Posterior vena cava (tissue), 2 donors: ENCODE measurements around the gene KSR1. TPM values are rescaled to one million over a fixed set of nuclear protein-coding genes. Genes with fewer than 3 reads are reported as not detected.

Source experiments
- DNase-seq: peaks from one replicate; pipeline ENCODE4 v3.0.0-alpha.2; 2020; ENCODE audit warnings: low spot score
- intact Hi-C, 2 donors: fragments of 100-400 bp; cut with DNase I; formaldehyde crosslinking; loops; one replicate each; pipeline versions ENCODE4 v1.14.1 to v1.14.2; 2022 to 2023
- total RNA-seq, 2 donors: library from RNA; stranded (reverse); fragmentation: NEBNext Ultra II Directional; extraction: Animal tissue kit (Norgen Biotek cat#: 25700); gene quantifications; one replicate each; pipeline ENCODE4 v1.2.1, GENCODE V29; 2021
- donor health status: DM: yes; HTN: yes; CAD: no.
- donor health status: DM: yes; HTN: yes; CAD: no.

Gene KSR1
- total RNA-seq, 2 donors from 2014 or later, result 30.3 to 35.5 TPM

DNA sequence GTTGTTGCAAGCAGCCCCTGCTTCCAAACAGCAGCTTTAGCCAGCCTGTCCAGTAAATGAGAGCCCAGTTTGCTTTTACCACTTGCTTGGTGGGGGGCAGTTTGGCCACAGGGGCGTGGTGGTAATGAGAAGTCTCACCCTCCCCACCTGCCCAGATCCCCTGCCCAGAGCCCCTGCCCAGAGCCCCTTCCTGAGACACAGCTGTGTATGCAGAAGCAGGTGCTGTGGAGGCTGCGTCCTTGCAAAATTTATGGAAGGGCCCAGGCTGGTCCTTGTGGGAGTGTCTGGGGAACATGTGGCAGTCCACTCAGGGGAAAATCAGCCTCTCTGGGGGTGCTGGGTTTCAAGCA, 147.1 kb downstream of the KSR1 start:
- no peak for DNase-seq
- intact Hi-C loops, result loop anchor here (1.0 to 5.0 kb wide), 5 partner anchors 44 to 366 kb away; no protein-coding TSS in a partner anchor

DNA sequence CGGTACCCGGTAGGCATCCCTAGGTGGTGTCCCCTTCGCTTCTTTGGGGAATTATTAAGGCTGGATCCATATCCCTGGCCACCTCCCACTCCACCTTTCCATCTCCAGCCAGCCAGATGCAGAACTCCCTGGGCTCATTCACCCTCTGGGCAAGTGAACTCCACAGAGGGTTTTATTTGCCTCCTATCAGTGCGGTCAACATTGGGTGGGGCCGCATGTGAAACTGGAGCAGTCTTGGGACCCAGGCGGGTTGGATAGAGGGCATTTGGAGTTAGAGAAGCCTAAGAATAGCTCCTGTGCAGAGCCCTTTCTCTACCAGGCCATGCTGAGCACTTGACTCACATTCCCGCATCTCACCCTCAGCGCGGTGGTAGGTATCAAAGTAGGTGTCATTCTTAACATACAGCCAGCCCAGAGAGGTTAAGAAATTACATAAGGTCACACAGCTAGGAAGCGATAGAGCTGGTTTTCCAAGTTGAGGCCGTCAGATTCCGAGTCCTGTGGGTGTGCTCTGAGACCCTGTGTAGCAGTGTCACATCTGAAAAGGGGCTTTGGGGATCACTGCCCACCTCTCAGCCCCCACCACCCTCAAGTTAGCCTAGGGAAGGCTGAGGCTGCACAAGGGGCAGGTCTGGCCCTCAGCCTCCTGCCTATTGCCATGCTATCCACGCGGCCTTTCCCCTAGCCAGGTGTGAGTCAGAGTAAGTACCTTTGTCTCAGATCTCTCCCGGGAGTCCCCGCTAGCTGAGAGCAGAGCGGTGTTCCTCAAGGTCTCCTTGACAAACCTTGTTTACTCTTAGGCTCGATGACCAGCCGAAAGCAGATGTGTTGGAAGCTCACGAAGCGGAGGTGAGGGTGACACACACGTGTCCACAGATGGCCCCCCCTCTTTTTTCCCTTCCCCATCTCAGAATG, 147.9 kb downstream of the KSR1 start:
- intact Hi-C loops, result loop anchor here (1.0 to 5.0 kb wide), 5 partner anchors 43 to 367 kb away; no protein-coding TSS in a partner anchor
- DNase-seq, result no peak

DNA sequence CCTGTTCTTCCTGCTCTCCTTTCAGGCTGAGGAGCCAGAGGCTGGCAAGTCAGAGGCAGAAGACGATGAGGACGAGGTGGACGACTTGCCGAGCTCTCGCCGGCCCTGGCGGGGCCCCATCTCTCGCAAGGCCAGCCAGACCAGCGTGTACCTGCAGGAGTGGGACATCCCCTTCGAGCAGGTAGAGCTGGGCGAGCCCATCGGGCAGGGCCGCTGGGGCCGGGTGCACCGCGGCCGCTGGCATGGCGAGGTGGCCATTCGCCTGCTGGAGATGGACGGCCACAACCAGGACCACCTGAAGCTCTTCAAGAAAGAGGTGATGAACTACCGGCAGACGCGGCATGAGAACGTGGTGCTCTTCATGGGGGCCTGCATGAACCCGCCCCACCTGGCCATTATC, 149.2 kb downstream of the KSR1 start:
- intact Hi-C loops, result no loop called here
- DNase-seq, result no peak

DNA sequence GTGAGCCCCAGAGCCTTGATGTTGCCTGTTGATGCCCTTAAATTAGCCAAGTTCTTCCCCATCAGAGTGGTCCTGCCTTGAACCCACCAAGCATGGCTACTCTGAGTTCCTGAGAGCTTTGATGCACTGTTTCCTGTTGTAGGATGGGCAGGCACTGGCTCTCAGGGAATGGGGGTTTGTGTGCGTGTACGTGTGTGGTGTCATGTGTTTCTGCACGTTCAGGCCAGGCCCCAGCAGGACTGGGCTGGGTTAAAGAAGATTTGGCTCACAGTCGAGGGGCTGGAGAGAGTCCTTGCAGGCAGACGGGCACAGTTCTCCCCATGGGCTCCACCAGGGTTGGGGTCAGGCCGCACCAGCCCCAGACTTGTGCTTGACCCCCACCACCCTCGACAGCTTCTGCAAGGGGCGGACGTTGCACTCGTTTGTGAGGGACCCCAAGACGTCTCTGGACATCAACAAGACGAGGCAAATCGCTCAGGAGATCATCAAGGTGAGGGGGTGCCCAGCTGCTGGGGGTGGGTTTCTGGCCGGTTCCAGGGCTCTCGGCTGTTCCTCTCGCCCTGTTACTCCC, 151.4 kb downstream of the KSR1 start:
- intact Hi-C loops, result no loop called here

DNA sequence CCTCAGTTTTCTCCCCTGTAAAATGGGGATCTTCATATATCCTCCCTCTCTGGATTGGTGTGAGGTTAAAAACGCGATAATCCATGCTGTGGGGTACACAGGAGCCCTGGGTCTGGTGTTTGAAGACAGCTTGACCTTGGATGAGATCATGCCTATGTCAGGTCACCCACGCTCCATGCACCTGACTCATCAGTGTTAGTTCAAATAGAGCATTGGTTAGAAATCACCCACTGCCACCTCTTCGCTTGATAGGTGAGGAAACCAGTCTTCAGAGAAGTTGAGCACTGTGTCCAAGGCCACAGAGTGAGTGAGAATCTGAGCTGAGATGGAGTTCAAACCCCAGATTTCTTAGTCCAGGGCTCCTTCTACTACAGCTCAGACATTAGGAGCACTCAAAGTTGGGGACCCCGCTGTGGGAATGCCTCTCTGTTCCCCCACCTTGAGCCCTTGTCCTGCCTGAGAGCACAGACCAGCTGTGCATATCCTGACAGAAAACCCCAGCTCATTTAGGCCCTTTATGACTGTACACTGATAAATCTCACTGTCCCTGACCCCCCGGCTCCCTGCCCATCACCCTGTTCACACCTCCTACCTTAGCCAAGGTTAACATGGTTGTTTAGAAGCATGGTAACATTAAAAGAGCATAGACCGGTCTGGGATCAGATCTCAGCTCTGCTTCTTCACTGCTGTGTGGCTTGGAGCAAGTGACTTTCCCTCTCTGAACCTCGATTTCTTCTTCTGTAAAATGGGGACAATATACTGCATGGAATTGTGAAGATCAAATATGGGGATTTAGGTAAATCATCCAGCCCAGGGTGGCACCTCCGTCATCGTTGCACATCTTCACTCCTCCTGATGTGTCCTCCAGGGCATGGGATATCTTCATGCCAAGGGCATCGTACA, 152.3 kb downstream of the KSR1 start:
- intact Hi-C loops, result no loop called here
- DNase-seq, result no peak

More for the DNA sequence above, 151.4 kb downstream of the KSR1 start:
- no peak for DNase-seq

DNA sequence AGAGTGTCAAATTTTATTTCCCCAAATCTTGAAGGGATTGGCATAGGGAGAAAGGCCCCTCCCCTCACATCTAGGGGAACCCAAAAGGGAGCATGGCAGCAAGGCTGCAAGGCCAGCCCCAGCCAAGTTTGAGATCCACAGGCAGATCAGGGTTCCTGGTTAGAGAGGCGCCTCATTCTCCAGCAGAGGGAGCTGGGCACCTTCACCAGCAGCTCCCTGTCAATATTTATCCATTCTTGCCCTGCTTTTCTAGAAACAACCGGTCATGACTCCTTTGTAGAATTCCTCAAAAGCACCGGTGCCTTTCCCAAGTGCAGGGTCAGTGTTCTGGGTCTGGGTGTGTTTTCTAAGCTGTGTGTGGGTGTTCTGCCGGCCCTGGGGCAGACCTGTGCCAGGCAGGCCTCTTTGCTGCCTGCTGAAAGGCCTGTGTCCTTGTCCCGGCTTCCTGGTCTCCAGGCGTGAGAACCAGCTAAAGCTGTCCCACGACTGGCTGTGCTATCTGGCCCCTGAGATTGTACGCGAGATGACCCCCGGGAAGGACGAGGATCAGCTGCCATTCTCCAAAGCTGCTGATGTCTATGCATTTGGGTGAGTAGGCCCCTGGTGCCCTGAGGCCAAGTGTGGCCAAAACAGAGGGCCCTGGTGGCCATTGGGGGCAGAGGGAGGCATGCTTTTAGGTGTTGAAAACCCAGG, 153.5 kb downstream of the KSR1 start:
- DNase-seq, result no peak
- intact Hi-C loops, result no loop called here

DNA sequence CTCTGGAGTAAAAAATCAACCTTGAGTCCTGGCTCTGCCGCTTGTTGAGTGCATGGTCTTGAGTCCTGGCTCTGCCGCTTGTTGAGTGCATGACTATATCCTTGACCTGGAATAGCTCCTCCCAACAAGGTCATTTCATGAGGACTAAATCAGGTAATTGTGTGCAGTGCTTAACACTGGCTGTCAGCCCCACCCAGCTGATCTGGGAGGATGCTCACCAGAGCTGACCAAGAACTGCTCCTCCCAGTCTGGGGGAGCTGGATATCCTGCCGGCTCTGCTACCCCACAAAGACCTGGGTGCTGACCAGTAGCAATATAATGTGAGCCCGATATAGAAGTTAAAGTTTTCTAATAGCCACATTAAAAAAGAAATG, 154.0 kb downstream of the KSR1 start:
- intact Hi-C loops, result no loop called here
- DNase-seq, result no peak

DNA sequence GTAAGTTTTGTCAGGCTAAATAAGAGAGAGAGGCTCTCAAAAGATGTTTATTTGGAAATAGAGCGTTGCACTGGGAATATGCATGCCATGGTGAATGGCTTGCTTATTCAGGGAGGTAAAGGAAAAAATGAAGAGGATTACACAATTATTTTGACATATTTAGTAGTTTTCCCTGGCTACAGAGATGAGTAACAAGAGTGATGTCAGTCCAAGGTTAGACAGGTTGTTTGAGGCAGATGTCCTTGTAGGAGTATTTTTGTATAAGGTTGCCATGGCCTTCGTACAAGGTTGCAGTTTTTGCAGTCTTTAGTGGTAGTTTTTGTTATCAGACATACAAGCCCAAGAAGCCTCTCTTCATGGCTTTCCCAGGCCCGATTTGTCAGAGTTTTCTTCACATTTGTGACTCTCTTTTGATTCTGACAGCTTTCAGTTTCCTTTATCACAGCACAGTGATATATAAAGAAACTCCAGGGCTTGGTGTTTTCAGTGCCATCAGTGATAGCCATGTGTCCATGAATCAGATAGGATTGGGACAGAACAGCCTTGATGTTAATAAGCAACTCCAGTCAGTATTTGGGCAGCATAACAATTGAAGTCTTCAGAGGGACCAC, 156.0 kb downstream of the KSR1 start:
- intact Hi-C loops, result no loop called here
- no peak for DNase-seq

DNA sequence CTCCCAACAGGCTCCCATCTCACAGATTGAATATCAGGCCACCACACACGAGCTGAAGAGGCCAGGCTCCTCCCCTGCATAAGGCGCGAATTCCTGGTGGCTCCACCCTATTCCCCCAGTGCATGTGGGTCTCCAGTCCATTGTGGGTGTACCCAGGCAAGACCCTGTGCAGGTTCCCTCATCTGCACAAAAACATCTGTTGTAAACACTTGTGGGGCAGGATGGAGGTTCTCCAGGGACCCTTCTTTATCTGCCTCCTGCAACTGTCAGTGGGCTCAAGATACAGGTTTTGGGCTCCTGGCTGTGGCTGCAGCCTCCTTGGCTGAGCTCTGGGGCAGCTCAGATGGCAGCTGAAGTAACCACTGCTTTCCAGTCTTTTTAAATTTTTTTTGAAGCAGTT, 157.2 kb downstream of the KSR1 start:
- peak; percentile 19 for DNase-seq
- intact Hi-C loops, result no loop called here

DNA sequence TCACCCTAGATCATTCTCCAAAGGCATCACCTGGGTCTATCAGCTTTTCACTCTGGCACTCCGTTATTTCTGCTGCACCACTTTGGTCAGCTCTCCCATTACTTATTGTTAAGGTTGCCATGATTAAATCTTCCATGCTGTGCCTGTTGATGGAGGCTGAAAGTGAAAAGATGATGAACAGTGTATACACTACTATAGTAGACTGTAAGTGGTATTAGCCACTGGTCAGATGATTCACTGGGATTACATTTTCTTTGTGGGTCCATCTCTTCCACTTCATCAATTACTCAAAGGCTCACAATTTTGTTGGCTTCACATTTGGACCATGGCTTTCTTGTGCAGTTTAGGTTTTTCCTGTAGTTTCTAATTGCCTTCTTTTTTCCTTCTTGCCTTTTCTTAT, 158.9 kb downstream of the KSR1 start:
- DNase-seq, result no peak
- intact Hi-C loops, result no loop called here

DNA sequence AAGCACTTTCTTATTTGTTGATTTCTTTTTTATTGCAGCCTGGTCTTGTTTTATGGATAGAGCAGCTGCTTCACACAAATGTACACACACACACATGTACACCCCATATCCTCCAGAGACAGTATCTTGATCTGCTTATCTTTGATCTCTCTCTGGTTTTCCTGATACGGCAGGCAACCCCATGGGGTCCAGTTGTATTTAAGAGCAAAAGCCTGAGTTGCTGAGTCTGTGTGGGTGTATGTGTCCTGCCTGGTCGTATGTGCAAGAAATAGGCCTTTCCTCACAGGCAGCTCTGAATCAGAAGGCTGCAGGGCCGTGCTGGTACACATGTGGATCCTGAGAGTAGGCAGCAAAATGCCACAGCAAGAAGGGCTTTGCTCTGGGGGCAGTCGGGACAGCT, 160.2 kb downstream of the KSR1 start:
- intact Hi-C loops, result no loop called here
- DNase-seq, result no peak

DNA sequence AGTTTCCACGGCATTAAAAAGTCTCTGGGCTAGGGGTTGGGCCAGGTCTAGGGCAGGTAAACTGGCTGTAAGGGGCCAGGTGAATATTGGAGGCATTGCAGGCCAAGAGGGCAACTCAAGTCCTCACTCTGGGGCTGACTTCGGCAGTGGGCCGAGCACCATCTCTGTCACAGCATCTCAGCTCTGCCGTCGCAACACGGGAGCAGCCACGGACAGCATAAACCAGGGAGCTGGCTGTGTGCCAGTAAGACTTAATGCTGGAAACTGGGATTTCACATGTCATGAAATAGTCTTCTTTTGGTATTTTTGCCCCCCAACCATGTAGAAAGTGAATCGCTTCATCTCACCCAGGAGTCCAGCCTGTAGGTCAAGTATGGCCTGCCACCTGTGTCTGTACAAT, 162.2 kb downstream of the KSR1 start:
- DNase-seq, result no peak
- intact Hi-C loops, result no loop called here

DNA sequence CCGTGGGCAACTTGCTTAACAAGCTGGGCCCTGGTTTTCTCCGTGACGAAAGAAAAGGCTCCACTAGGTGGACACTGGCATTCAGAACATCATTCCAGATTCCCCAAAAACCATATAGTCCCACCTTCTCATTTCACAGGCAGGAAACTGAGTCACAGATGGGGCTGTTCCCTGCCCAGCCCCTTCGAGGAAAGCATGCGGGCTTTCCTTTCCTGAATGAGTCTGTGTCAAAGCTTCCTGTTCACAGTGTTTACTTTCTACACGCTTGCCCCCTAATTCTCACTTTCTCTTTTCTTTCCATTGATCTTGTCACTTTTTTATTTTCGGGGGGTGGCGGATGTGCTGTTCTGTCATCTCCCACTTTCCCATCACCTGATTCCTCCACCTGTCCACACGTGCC, 164.5 kb downstream of the KSR1 start:
- intact Hi-C loops, result no loop called here
- DNase-seq, result no peak

DNA sequence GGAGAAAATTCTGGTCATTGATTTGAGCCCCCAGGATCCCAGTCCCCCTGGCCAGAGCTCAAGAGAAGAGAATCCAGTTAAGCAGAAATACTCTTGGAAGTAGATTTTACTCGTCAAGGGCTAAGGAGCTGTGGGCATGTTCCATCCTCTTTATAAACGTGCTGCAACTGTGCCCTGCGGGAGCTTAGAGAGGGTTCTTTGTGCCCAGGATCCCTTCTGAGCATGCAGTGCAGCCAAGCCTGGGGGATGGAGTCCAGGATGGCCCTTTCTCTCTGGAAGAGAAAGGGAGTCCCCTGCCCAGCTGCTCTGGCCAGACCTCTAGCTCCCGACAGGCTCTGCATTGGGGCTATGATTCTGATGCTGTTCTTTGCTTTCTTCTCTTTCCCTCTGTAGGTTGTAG, 165.3 kb downstream of the KSR1 start:
- intact Hi-C loops, result no loop called here
- no peak for DNase-seq

DNA sequence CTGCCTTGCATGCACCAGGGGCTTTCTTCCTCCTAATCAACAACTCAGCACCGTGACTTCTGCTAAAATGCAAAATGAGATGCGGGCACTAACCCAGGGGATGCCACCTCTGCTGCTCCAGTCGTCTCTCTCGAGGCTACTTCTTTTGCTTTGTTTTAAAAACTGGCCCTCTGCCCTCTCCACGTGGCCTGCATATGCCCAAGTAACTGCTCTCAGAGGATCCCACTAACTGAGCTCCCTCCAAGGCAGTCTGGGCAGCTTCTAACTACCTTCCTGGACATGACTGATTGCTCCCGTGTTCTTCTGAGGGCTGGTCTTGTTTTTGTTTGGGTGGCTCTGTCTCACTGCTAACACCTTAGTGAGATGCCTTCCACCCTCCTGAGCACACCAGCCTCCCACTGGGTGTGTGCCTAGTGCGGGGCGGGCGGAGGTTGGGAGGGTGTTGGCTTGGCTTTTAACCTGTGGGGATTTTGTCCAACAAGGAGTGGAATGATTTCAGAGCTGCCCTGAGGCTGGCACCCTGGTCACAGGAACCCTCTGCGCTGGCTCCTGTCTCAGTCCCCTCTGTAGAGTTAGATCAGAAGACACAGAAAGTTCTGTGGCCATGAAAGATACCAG, 165.8 kb downstream of the KSR1 start:
- intact Hi-C loops, result no loop called here
- no peak for DNase-seq

DNA sequence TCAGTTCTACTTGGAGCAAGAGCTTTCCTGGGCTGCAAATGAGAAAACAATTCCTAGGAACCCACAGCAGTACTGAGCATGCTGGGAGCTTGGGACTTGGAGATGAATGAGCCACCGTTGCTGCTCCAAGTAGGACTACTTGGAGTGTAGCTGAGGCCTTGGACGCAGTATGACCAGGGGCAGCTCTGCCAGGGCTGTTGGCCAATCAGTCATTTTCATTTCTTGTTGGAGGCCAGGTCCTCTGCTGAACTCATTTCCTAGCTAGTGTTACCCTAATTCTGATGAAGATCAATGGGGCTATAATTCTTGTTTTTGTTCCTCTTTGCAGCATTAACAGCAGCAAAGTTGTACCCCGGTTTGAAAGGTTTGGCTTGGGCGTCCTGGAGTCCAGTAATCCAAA, 166.7 kb downstream of the KSR1 start:
- DNase-seq, result no peak
- intact Hi-C loops, result no loop called here

DNA sequence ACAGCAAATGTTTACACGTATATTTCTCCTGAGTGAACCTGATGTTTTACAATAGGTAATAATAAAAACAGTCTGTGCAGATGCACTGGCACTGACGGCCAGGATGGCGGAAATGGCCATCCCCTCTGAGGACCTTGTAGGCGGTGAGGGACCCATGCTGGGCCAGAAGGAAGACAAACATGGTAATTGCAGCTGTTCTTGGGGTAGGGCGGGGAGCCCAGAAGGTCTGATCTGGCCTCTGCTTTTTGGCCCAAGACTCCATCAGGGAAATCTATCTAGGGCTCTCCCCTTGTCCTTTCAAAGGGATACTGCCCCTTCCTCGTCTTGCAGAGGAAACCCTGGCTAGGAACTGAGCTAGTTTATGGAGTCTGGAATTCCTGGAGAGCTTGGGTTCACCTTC, 167.4 kb downstream of the KSR1 start:
- intact Hi-C loops, result no loop called here
- no peak for DNase-seq

DNA sequence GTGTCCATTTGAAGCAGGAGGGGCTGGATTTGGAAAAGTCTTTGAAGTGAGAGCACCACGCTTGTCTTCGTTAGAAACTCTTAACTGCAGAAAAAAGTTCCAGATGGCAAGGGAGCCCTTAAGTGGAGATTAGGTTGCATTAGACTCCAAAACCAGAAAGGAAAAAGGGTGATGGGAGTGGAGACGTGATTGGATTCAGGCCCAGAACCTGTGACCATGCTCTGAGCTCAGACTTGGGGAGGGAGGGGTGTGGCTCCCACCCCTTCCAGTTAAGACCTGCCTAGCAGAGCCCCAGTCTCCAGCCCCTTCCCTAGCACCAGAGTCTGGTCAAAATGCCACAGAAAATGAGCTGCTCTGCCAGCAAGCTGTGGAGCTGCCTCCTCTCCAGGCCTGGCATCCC, 168.3 kb downstream of the KSR1 start:
- DNase-seq, result no peak
- intact Hi-C loops, result no loop called here

DNA sequence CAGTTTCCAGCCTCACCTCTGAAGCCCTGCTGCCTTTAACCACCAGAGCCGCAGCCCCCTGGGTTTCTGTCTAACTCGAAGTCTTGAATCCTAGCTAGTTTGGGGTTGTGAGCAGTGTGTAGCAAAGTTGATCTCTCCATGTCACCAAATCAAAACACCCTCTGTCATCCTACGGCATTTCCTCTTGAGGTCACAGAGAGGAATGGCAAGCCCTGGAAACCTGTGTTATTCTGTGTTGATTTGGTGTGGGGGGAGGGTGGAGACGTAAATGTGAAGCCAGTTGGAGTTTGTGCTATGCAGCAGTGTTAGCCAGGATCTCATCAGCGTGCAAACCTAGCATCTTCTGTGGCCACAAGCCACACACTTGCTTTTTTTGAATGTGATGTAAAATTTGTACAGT, 169.6 kb downstream of the KSR1 start:
- intact Hi-C loops, result loop anchor here in 1 of 2 donors (5.0 kb wide), 1 partner anchor 941 kb away; no protein-coding TSS in a partner anchor
- peak; percentile 42 for DNase-seq
